Measurements from ENCODE around the gene ZFHX3.

DNA sequence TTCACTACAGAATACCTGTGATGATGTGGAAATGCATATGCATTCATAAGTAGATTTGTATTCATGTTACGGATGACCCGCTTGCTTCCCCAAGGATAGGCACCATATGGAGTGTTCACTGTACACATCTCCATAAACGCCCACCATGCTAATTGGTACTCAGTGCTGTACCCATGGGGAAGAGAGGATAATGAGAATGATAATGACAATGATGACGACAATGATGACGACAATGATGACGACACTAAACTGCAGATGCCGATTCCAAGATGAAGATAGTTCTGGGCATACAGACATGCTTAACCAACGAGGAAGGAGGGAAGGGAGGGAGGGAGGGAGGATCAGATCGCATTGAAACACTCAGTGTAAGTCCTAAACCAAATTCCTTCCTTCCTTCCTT is 26.5 kb upstream of the ZFHX3 start:
- TF ChIP-seq, protein P1, sequence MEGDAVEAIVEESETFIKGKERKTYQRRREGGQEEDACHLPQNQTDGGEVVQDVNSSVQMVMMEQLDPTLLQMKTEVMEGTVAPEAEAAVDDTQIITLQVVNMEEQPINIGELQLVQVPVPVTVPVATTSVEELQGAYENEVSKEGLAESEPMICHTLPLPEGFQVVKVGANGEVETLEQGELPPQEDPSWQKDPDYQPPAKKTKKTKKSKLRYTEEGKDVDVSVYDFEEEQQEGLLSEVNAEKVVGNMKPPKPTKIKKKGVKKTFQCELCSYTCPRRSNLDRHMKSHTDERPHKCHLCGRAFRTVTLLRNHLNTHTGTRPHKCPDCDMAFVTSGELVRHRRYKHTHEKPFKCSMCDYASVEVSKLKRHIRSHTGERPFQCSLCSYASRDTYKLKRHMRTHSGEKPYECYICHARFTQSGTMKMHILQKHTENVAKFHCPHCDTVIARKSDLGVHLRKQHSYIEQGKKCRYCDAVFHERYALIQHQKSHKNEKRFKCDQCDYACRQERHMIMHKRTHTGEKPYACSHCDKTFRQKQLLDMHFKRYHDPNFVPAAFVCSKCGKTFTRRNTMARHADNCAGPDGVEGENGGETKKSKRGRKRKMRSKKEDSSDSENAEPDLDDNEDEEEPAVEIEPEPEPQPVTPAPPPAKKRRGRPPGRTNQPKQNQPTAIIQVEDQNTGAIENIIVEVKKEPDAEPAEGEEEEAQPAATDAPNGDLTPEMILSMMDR (IDR thresholded peaks at IDR 0.05): no peak
- TF ChIP-seq POLR2A (IDR thresholded peaks at IDR 0.05): no peak

Data from ovary (tissue), 3 donors.